ENCODE measurements around the gene TUBA1A. TPM values are rescaled to one million over a fixed set of nuclear protein-coding genes. Genes with fewer than 3 reads are reported as not detected.

The TUBA1A gene
- total RNA-seq: 1,729 and 1,742 TPM in 2 replicates
- long read RNA-seq, transcript TUBA1A-202 (4 exons, 1,915 nt): major isoform, 16,062 of 17,228 reads
- long read RNA-seq, transcript TUBA1A-207 (3 exons, 1,384 nt): minor isoform, 598 of 17,228 reads
- long read RNA-seq, transcript TUBA1A-201 (4 exons, 1,887 nt): minor isoform, 7 of 17,228 reads
- long read RNA-seq, partial matches to known transcripts: 62 of 17,228 reads
- long read RNA-seq, other reads (novel, unspliced or antisense): 496 of 17,228 reads

DNA sequence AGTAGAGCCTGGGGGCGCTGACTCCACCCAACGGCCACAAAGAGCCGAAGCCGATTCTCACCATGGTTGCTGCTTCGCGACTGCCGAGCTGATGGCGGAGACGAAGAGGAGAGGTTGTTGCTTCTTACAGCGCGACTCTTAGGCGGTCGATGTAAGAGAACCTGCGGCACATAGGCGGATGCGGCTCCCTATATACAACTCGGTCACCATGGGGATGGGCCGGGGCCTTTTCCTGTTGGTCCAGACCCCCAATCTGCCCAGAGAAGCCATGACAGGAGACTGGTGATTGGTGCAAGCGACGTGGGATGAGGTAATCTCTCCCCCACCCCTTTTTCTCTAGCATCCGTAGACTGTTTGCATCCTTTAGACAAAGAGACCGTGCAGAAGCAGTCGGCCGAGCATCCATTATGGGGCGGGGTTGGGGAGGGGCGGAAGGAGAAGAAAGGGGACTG is at the start of gene TUBA1A:
Gene TUBA1A (minus strand): TSS at position 165 of the 452 bp plus-strand sequence. CDS start 101 bp downstream, at position 64.
- Mint-ChIP-seq H3K27me3 (ENCODE audit: low read depth) (peaks cover 26% of the 10 kb centered on the region), H3K9me3 (no peaks in the 10 kb centered on the region), H3K36me3 (ENCODE audit: low read depth) (peaks cover 34% of the 10 kb centered on the region), H3K4me3 (peak within 1 kb of the TSS; percentile 97), H3K4me1 (peaks cover 56% of the 10 kb centered on the region), H3K27ac (ENCODE audit: unreplicated experiment) (peak within 1 kb of the TSS; percentile 98)
- peak; percentile 6 for TF ChIP-seq CTCF (conservative IDR thresholded peaks at IDR 0.05)
- peak; percentile 95 for DNase-seq (ENCODE audit: low read depth, low spot score)

GRCh38 chr12:49236423-49236822 is 47.5 kb upstream of the TUBA1A start:
- H3K27ac Mint-ChIP-seq (ENCODE audit: unreplicated experiment): no peak overlapping the region
- DNase-seq (ENCODE audit: low read depth, low spot score): no peak
- no peak overlapping the region for H3K4me3 Mint-ChIP-seq
- H3K9me3 Mint-ChIP-seq: no peaks in the 10 kb centered on the region
- H3K4me1 Mint-ChIP-seq: peaks cover 54% of the 10 kb centered on the region
- TF ChIP-seq CTCF (conservative IDR thresholded peaks at IDR 0.05): no peak
- no peaks in the 10 kb centered on the region for H3K27me3 Mint-ChIP-seq (ENCODE audit: low read depth)
- H3K36me3 Mint-ChIP-seq (ENCODE audit: low read depth): no peaks in the 10 kb centered on the region

- Mint-ChIP-seq H3K9me3 (no peaks in the 10 kb centered on the region), H3K27ac (ENCODE audit: unreplicated experiment) (peak overlapping the region; percentile 99), H3K4me1 (peaks cover 59% of the 10 kb centered on the region), H3K4me3 (peak overlapping the region; percentile 75), H3K27me3 (ENCODE audit: low read depth) (no peaks in the 10 kb centered on the region), H3K36me3 (ENCODE audit: low read depth) (no peaks in the 10 kb centered on the region)
- TF ChIP-seq CTCF (conservative IDR thresholded peaks at IDR 0.05): no peak
- DNase-seq (ENCODE audit: low read depth, low spot score): no peak
Observed at GRCh38 chr12:49233842-49234526, 45.1 kb upstream of the TUBA1A start.

DNA sequence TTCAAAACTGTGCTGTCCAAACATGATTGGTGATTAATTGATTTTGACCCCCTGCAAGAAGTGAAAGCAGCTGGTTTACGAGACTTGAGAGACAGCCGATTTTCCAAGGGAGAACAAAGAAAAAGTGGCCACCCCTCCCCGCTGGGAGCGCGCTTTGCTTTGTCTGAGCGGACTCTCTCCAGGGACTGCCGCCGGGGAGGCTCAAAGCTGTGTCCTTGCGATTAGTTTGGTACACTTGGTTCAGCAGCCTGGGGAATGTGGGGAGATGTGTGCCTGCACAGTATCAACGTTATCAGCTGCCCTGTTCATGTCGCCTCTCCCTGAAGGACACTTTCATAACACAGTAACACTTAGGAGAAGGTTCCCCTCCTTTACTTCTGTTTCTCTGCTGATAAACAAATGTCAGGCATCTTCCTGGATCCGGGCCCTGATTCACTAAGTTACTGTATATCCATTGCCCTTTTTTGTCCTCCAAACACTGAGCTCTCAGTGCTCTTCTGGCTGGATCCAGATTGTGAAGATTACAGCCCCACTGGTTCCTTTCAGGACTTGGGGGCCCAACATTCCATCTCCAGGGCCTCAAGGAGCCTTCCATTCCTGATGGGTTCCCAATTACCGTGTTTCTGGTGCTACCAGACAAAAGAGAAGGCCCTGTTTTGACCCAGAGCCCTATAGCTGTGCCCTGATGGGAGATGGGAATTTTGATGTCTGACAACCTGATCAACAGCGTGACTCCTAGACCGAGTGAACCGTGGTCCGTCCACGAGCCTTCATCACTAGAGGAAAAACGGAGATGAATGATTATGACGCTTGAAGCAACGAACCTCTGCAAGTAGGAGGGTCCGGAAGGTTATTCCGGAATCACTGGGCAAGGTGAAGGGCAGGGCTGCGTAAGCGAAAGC is 44.3 kb upstream of the TUBA1A start:
- peak overlapping the region; percentile 75 for H3K4me3 Mint-ChIP-seq
- TF ChIP-seq CTCF (conservative IDR thresholded peaks at IDR 0.05): no peak
- H3K27ac Mint-ChIP-seq (ENCODE audit: unreplicated experiment): peak overlapping the region; percentile 99
- no peaks in the 10 kb centered on the region for H3K9me3 Mint-ChIP-seq
- H3K27me3 Mint-ChIP-seq (ENCODE audit: low read depth): no peaks in the 10 kb centered on the region
- H3K36me3 Mint-ChIP-seq (ENCODE audit: low read depth): no peaks in the 10 kb centered on the region
- peak; percentile 64 for DNase-seq (ENCODE audit: low read depth, low spot score)
- H3K4me1 Mint-ChIP-seq: peaks cover 51% of the 10 kb centered on the region

DNA sequence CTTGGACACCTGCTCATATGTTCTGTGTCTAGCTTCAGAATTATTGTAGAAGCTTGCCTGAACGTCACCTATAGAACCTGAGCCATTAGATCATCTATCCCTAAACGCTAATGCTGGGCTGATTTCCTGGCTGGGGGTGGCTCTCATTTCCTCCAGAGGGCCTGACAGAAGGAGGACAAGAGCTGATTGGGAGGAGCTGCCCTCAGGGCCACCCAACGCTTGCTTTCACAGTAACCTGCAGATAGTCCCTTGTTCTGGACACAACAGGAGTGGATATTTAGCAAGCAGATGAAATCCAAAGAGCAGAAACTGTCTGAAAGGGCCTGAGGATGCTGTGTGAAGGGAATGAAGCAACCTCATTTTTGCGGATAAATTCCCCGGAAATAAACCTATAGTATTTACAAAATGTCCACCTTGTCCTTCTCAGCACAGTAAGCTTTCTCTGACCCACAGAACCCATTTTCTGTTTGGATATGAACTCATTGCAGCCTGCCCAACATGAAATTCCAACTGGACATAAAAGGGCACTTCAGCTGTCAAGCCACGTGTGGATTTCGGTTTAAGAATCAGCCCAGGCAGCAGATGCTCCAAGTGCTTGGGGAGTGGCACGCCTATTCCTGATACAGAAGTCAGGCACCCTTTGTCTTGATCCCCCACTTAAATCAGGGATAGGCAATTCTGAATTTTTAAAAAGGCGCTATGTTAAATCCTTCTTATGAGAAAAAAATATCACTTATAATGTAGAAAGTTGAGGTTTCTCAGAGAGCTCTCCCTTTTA is 43.2 kb upstream of the TUBA1A start:
- Mint-ChIP-seq H3K4me1 (peaks cover 62% of the 10 kb centered on the region), H3K36me3 (ENCODE audit: low read depth) (no peaks in the 10 kb centered on the region), H3K27ac (ENCODE audit: unreplicated experiment) (peak overlapping the region; percentile 99), H3K27me3 (ENCODE audit: low read depth) (no peaks in the 10 kb centered on the region), H3K4me3 (peak overlapping the region; percentile 75), H3K9me3 (no peaks in the 10 kb centered on the region)
- no peak for DNase-seq (ENCODE audit: low read depth, low spot score)
- TF ChIP-seq CTCF (conservative IDR thresholded peaks at IDR 0.05): no peak
